SK-N-SH treated with all-trans-retinoic acid at 6 μM for 48 hours (cell line): ENCODE data around the gene MARCHF9.

ENCODE experiments used
- ARNTL ChIP-seq: fragments of 450-650 bp; formaldehyde crosslinking; IDR thresholded peaks from 2 replicates; pipeline ENCODE4 v1.5.0; 2020; ENCODE audit warnings: low read depth, mild to moderate bottlenecking, moderate library complexity, borderline replicate concordance
- RARB ChIP-seq: fragments of 250-450 bp; sonication (Bioruptor Pico); IDR thresholded peaks from 2 replicates; pipeline ENCODE4 v1.8.0; 2021; ENCODE audit warnings: mild to moderate bottlenecking, moderate library complexity
- TF ChIP-seq, protein P1 (sequence below): fragments of 250-450 bp; sonication (Bioruptor Pico); IDR thresholded peaks from 2 replicates; pipeline ENCODE4 v1.8.0; 2020; ENCODE audit warnings: mild to moderate bottlenecking, moderate library complexity, borderline replicate concordance

DNA sequence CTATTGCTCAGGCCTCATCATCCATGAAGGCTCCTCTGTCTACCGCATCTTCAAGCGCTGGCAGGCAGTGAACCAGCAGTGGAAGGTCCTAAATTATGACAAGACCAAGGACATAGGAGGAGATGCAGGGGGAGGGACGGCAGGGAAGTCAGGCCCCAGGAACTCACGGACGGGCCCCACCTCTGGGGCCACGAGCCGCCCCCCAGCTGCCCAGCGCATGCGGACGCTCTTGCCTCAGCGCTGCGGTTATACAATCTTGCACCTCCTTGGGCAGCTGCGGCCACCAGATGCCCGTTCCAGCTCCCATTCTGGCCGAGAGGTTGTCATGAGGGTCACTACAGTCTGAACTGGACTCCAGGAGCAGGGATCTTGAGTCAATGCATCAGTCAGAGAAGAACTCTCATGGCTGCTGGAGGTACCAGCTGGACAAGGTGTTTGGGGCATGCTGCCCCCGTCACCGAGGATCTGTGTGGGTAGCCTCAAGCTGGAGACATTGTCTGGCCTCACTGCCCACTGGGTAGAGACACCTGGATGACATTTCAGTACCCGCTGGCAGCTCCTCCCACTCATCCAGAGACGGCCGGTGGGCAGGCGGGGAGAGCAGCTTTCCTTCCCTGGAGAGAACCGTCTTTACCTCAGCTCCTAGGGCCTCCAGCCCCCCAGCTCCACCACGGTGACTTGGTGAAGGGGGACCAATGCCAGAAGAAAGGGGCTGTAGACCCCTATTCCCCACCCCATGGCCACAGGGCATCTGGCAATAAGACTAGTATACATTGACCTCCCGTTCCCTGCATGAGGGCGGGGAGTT, 3.9 kb downstream of the MARCHF9 start:
- TF ChIP-seq, protein P1, sequence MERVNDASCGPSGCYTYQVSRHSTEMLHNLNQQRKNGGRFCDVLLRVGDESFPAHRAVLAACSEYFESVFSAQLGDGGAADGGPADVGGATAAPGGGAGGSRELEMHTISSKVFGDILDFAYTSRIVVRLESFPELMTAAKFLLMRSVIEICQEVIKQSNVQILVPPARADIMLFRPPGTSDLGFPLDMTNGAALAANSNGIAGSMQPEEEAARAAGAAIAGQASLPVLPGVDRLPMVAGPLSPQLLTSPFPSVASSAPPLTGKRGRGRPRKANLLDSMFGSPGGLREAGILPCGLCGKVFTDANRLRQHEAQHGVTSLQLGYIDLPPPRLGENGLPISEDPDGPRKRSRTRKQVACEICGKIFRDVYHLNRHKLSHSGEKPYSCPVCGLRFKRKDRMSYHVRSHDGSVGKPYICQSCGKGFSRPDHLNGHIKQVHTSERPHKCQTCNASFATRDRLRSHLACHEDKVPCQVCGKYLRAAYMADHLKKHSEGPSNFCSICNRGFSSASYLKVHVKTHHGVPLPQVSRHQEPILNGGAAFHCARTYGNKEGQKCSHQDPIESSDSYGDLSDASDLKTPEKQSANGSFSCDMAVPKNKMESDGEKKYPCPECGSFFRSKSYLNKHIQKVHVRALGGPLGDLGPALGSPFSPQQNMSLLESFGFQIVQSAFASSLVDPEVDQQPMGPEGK (CRISPR knock-in tag): no peak
- TF ChIP-seq ARNTL (CRISPR knock-in tag) (no peak), RARB (CRISPR knock-in tag) (no peak)
